Ascending aorta (tissue), 2 donors: Measurements from ENCODE around the gene HAUS7. TPM values are rescaled to one million over a fixed set of nuclear protein-coding genes. Genes with fewer than 3 reads are reported as not detected.

Experiments
- DNase-seq, 2 donors: peaks; one replicate each; pipeline ENCODE4 v3.0.0-alpha.2; 2019; ENCODE audit warnings: low spot score in 2 of 2
- H3K27ac ChIP-seq, 2 donors: fragments of 200-600 bp; sonication (generic); one replicate each; pipeline ENCODE4 v1.5.1; 2016 to 2017; ENCODE audit warnings: mild to moderate bottlenecking in 1 of 2
- H3K27me3 ChIP-seq: fragments of 200-600 bp; sonication (generic); one replicate; pipeline ENCODE4 v1.5.1; 2017
- H3K36me3 ChIP-seq, 2 donors: fragments of 200-600 bp; sonication (generic); one replicate each; pipeline ENCODE4 v1.5.1; 2016
- H3K4me1 ChIP-seq, 2 donors: fragments of 200-600 bp; sonication (generic); one replicate each; pipeline ENCODE4 v1.5.1; 2016 to 2017; ENCODE audit warnings: mild to moderate bottlenecking in 1 of 2
- H3K4me3 ChIP-seq, 2 donors: fragments of 200-600 bp; sonication (generic); one replicate each; pipeline ENCODE4 v1.5.1; 2016 to 2017; ENCODE audit warnings: mild to moderate bottlenecking in 1 of 2
- H3K9me3 ChIP-seq, 2 donors: fragments of 200-600 bp; sonication (generic); one replicate each; pipeline ENCODE4 v1.5.1; 2016
- CTCF ChIP-seq, 3 experiments: fragments of 200-600 bp in 2 of 3; fragments of 450-650 bp in 1 of 3; sonication (generic) in 2 of 3; IDR thresholded peaks; one replicate each; pipeline ENCODE4 v1.5.1; 2016 to 2019; ENCODE audit warnings: antibody characterized with exemption in 3 of 3, mild to moderate bottlenecking in 1 of 3, moderate library complexity in 1 of 3
- intact Hi-C: fragments of 100-400 bp; cut with DNase I; formaldehyde crosslinking; loops from one replicate; pipeline ENCODE4 v1.15.1; 2023
- total RNA-seq: library from RNA; depleted of rRNA; stranded (reverse); fragments of >200 nt; gene quantifications from one replicate; pipeline ENCODE4 v1.1.0, GENCODE V29; 2016

HAUS7 gene
- total RNA-seq, 1 donor from 2014 or later, result 22.5 TPM

- TF ChIP-seq CTCF (IDR thresholded peaks at IDR 0.05), result no peak
- Histone ChIP-seq H3K36me3 (peaks cover 6 to 16% of the 10 kb centered on the region in 2 donors), H3K4me1 (peaks cover 0 to 9% of the 10 kb centered on the region in 2 donors), H3K9me3 (no peaks in the 10 kb centered on the region), H3K4me3 (no peak overlapping the region), H3K27me3 (no peaks in the 10 kb centered on the region), H3K27ac (no peak overlapping the region)
- intact Hi-C loops, result loop anchor here (10.0 kb wide), 1 partner anchor 131 kb away; the partner anchor contains the start of gene ZNF275
- DNase-seq, result no peak
Measured at GRCh38 chrX:153465691-153466380, 4.5 kb downstream of the HAUS7 start.

GRCh38 chrX:153464116-153464515, 6.3 kb downstream of the HAUS7 start:
- Histone ChIP-seq H3K36me3 (peaks cover 6 to 23% of the 10 kb centered on the region in 2 donors), H3K27me3 (no peaks in the 10 kb centered on the region), H3K4me3 (no peak overlapping the region), H3K9me3 (no peaks in the 10 kb centered on the region), H3K4me1 (peaks cover 0 to under 1% of the 10 kb centered on the region in 2 donors), H3K27ac (no peak overlapping the region)
- no peak for TF ChIP-seq CTCF (IDR thresholded peaks at IDR 0.05)
- intact Hi-C loops, result loop anchor here (10.0 kb wide), 1 partner anchor 129 kb away; the partner anchor contains the start of gene ZNF275
- DNase-seq, result no peak

- no peak for DNase-seq
- Histone ChIP-seq H3K4me3 (no peak overlapping the region), H3K9me3 (no peaks in the 10 kb centered on the region), H3K27ac (no peak overlapping the region), H3K27me3 (no peaks in the 10 kb centered on the region), H3K36me3 (peaks cover 6 to 23% of the 10 kb centered on the region in 2 donors), H3K4me1 (no peaks in the 10 kb centered on the region)
- intact Hi-C loops, result loop anchor here (10.0 kb wide), 1 partner anchor 129 kb away; the partner anchor contains the start of gene ZNF275
- no peak for TF ChIP-seq CTCF (IDR thresholded peaks at IDR 0.05)
Measured at GRCh38 chrX:153463556-153463955, 6.8 kb downstream of the HAUS7 start.

- peaks cover 6 to 23% of the 10 kb centered on the region in 2 donors for H3K36me3 ChIP-seq
- no peak overlapping the region for H3K4me3 ChIP-seq
- no peak for TF ChIP-seq CTCF (IDR thresholded peaks at IDR 0.05)
- no peaks in the 10 kb centered on the region for H3K4me1 ChIP-seq
- intact Hi-C loops, result loop anchor here (10.0 kb wide), 1 partner anchor 128 kb away; the partner anchor contains the start of gene ZNF275
- H3K27ac ChIP-seq, result no peak overlapping the region
- no peaks in the 10 kb centered on the region for H3K9me3 ChIP-seq
- no peaks in the 10 kb centered on the region for H3K27me3 ChIP-seq
- DNase-seq, result no peak
Measured at GRCh38 chrX:153463031-153463430, 7.3 kb downstream of the HAUS7 start.

- Histone ChIP-seq H3K4me1 (no peaks in the 10 kb centered on the region), H3K4me3 (no peak overlapping the region)
- no peak for TF ChIP-seq CTCF (IDR thresholded peaks at IDR 0.05)
Measured at GRCh38 chrX:153462291-153462690, 8.1 kb downstream of the HAUS7 start.

More at GRCh38 chrX:153462291-153462690, 8.1 kb downstream of the HAUS7 start:
- no peak overlapping the region for H3K27ac ChIP-seq
- H3K36me3 ChIP-seq, result peaks cover 6 to 23% of the 10 kb centered on the region in 2 donors
- no peaks in the 10 kb centered on the region for H3K27me3 ChIP-seq
- intact Hi-C loops, result loop anchor here (10.0 kb wide), 1 partner anchor 127 kb away; the partner anchor contains the start of gene ZNF275
- no peak for DNase-seq
- no peaks in the 10 kb centered on the region for H3K9me3 ChIP-seq
